Retina (tissue), 1 donor: ENCODE data around the gene KRTAP10-2.
"Not testable (repeated sequence)": the region's sequence is repeated elsewhere in the genome, so short reads cannot be mapped to it uniquely, and the experiment has no call there.

Experiments
- DNase-seq: peaks from one replicate; pipeline ENCODE4 v3.0.0-alpha.2; 2016

The KRTAP10-2 gene, protein sequence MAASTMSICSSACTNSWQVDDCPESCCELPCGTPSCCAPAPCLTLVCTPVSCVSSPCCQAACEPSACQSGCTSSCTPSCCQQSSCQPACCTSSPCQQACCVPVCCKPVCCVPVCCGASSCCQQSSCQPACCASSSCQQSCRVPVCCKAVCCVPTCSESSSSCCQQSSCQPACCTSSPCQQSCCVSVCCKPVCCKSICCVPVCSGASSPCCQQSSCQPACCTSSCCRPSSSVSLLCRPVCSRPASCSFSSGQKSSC

DNA sequence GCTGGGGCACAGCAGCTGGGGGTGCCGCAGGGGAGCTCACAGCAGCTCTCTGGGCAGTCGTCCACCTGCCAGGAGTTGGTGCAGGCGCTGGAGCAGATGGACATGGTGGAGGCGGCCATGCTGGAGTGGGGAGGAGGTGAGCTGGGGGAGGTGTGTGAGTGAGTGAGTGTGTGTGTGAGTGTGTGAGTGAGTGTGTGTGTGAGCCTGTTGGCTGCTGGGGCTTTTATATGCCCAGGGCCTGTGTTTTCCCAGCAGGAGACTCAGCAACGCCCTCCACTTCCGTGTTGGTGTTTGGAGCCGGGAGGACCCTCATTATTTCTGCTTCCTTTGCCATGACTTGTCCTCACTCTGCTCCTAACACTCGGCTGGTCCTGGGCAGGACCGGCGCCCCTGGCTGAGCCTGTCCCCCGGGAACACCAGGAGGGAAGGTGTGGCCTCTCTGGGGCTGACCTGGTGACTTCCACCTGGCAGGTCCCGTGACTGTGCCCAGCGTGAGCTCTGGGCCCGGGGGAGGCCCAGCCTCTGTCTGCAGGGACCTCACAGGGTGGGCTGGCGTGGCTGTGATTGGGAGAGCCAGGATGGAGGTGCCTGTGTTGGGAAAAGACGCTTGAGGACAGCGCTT lies at the start of gene KRTAP10-2:
KRTAP10-2 (minus strand) TSS at position 166 of the 622 bp plus-strand sequence; CDS start at position 119, 47 bp downstream.
- DNase-seq = no peak

DNA sequence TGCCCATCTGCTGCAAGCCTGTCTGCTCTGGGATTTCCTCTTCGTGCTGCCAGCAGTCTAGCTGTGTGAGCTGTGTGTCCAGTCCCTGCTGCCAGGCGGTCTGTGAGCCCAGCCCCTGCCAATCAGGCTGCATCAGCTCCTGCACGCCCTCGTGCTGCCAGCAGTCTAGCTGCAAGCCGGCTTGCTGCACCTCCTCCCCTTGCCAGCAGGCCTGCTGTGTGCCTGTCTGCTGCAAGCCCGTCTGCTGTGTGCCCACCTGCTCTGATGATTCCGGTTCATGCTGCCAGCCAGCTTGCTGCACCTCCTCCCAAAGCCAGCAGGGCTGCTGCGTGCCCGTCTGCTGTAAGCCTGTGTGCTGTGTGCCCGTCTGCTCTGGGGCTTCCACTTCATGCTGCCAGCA lies 49.8 kb upstream of the KRTAP10-2 start:
- not testable (repeated sequence) for DNase-seq

DNA sequence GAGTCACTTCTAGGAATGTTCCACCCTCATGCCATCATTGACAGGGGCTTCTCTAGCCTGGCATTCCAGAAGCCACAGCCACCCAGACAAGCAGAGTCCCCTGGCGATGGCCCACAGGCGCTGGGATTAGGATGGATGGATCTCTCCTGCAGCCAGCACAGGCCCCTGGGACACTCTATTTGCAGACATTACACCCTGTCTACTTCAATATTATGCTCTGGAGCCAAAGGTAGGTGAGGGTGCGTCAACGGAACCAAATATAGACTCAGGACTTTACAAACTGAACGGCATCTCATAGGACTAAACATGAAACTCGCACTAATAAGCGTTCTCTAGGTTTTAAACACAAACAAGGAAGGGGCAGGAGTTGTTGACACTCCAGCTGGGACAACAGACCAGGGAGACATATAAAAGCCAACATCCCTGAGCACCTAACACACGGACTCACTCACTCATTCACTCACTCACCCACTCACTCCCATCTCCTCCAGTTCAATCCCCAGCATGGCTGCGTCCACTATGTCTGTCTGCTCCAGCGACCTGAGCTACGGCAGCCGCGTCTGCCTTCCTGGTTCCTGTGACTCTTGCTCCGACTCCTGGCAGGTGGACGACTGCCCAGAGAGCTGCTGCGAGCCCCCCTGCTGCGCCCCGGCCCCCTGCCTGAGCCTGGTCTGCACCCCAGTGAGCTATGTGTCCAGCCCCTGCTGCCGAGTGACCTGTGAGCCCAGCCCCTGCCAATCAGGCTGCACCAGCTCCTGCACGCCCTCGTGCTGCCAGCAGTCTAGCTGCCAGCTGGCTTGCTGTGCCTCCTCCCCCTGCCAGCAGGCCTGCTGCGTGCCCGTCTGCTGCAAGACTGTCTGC lies 49.0 kb upstream of the KRTAP10-2 start, which contains the start of gene KRTAP10-7:
KRTAP10-7 (plus strand) TSS at position 480 of the 861 bp plus-strand sequence; CDS start at position 505, 25 bp downstream.
- DNase-seq = not testable (repeated sequence)

DNA sequence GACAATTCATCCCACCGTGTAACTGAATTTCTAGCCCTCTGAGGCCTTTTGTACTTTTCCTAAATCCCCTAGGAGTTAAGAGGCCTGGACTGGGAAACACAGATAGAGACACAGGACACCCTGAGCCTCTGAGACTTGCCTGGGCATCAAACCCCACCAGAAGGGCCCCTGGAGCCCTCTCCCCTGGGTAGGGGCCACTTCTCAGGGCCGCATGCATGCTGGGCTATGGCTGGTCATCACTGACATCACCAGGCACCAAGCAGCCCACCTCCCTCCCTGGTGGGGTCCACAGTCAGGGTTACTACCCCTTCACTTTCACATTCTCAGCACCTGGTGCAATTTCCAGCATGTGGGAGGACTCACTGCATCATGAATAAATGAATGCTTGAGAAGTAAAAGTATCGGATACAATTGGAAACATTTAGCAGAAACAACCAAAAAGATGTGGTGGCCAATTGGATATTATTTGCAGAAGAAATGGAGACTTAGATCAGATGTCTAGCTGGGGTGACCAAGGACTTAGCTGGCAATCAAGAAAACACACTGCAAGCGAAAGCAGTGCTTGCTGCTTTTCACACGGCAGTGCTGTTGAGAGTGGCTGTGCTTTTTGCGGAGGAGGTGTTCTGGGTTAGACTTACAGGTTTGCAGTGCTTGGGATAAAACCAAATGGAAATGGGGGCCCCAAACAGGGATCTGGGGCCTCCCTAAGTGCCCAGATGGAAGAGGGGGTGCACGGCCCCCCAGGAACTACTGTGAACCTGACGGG lies 48.1 kb upstream of the KRTAP10-2 start:
- no peak for DNase-seq

DNA sequence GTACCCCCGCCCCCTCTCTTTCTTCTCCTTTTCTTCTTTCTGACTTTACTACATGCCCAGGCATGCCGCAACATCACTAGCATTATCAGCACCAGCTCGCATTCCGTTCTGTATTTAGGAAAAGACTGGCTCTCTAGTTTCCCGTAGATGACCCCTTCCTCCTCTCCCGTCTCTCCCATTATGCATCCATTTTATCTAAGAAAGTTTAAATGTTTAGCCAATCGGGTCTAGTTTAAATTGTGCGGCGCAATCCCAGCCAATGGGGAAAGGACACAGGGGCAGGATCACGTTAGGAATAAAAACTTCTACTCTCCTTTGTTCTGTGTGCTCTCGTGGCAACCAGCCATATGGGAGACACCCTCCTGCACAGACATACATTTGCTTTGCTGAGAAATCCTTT lies 46.8 kb upstream of the KRTAP10-2 start:
- no peak for DNase-seq

DNA sequence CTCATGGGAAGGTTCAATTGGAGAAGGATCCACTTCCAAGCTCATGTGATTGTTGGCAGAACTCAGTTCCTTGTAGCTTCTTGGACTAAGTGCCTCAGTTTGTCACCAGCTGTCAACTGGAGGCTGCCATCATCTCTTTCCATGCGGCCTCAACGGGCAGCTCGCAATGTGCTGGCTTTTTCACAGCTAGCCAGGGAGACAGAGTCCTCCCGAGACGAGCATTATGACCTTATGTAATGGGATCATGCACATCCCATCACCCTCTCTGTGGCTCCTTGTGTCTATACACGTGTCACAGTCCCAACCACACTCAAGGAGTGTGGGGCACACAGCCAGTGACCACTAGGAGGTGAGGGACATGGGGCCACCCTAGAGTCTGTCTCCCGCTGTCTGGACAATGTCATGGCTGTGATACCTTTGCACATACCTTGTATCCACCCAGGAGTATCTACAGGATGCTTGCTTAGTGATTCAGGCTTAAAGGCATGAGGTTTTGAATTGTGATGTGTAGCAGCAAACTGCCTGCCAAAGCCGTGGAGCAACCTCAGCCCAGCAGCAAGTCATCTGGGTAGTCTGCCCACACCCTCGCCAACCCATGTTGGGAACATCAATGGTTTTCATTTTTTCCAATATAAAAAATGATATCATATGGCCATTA lies 44.9 kb upstream of the KRTAP10-2 start:
- DNase-seq = no peak

DNA sequence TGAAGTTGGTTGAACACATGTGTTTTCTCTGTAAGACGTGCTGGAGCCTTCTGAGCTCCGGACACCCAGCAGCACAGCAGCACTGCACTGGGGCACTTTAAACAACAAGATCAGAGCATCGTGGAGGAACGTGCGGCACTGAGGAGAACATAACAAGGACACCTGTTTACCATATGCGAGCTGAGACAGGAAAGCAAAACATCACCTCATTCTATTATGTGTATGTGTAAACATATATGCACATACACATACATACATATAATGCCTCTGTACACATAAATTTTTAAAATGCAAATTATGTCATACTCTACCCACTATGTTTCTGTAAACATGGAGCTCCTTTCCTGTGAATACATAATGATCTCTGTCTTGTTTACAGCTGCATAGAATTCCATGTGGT lies 44.2 kb upstream of the KRTAP10-2 start:
- no peak for DNase-seq

DNA sequence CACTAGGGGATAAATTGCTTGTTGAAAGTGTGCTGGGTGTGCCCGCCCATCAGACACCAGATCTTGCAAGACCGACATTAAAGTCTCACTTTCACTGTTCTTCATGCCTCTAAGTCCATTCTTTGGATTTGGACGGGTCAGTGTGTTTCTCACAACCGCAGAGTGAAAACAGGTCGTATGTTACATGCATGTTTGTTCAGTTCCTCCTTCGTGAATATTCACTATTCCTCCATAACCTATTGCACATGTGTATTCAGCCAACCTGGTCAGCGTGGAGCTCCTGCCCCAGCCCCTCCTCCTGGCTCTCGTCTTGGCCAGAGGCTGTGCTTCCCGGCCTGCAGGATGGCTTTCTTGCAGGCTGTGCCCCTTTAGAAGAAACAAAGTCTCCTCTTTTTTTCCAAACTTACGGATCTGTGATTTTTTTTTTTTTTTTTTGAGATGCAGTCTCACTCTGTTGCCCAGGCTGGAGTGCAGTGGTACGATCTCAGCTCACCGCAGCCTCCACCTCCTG lies 43.2 kb upstream of the KRTAP10-2 start:
- no peak for DNase-seq

DNA sequence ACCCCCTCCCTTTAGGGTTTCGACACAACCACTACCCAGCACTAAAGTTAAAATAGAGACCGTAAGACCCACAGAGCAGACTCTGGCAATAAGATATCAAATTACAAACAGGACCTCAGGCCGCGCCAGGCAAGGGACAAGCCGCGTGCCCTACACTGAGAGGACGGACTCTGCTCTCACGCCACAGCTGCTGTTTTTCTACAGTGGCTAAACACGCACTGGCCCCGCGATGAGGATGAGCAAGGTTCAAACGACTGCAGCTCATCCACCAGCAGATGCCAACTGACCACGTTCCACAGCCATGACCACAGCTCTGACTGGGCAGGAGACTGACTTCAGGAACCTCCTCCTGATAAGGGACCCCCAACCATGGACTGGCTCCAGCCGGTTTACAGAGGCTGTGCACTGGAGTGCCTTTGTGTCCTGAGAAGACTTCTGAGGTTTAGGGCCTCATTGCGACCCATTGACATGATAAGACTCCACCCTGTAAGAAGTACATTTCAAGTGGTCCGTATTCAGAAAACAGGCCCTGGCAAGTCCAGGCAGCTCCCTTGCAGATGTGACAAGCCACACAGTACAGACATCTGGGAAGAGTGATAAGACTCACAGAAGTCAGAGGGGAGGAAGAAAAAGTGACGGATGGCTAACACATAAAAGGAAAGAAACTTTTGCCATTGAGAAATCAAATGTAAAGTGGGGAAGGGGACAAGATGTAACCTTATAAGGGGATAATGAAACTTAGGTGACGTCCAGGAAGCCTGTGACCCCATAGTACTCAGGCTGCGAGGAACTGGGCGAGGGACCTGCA lies 42.5 kb upstream of the KRTAP10-2 start:
- DNase-seq = no peak

DNA sequence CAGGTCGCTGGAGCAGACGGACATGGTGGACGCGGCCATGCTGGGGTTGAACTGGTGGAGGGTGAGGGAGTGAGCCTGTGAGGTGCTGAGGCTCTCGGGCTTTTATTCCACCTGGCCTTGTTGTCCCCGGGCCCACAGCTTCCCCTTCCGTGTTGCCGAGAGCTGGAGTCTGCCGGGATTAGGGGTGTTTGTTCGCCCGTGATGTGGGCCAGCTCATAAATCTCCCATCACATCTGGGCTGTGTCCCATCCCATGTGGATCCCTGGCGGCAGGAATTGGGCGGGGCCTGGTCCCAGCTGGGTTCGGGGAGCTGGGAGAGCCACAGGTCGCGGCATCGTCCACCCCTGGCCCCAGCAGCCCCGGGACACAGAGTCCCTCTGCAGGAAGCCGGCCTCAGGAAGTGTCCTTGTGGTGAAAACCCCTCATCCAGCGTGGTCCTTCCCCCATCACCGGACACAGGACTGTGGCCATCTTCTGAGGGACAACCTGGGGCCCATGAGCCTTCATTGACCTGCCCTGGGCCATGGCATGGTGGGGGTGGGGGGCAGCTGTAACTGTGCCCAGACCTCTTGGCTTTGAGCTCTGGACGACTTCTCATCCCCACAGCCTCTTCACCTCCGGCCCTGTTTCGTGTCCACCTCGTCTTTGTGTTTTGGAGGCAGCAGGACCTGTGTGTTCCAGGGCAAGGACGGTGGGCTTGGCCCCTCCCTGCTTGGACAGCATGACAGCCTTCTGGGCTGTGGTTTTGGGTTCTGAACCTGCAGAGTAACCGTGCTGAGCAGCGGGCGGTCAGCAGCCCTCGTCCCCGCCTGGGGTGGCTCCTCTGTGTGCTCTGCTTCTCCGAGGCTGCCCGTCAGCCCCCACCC lies 41.4 kb upstream of the KRTAP10-2 start, which contains the start of gene KRTAP10-6:
KRTAP10-6 (minus strand) TSS at position 60 of the 866 bp plus-strand sequence; CDS start at position 39, 21 bp downstream.
- DNase-seq = no peak

DNA sequence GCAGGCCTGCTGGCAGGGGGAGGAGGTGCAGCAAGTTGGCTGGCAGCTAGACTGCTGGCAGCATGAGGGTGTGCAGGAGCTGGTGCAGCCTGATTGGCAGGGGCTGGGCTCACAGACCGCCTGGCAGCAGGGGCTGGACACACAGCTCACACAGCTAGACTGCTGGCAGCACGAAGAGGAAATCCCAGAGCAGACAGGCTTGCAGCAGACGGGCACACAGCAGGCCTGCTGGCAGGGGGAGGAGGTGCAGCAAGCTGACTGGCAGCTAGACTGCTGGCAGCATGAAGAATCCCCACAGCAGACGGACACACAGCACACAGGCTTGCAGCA lies 40.5 kb upstream of the KRTAP10-2 start:
- DNase-seq = not testable (repeated sequence)

DNA sequence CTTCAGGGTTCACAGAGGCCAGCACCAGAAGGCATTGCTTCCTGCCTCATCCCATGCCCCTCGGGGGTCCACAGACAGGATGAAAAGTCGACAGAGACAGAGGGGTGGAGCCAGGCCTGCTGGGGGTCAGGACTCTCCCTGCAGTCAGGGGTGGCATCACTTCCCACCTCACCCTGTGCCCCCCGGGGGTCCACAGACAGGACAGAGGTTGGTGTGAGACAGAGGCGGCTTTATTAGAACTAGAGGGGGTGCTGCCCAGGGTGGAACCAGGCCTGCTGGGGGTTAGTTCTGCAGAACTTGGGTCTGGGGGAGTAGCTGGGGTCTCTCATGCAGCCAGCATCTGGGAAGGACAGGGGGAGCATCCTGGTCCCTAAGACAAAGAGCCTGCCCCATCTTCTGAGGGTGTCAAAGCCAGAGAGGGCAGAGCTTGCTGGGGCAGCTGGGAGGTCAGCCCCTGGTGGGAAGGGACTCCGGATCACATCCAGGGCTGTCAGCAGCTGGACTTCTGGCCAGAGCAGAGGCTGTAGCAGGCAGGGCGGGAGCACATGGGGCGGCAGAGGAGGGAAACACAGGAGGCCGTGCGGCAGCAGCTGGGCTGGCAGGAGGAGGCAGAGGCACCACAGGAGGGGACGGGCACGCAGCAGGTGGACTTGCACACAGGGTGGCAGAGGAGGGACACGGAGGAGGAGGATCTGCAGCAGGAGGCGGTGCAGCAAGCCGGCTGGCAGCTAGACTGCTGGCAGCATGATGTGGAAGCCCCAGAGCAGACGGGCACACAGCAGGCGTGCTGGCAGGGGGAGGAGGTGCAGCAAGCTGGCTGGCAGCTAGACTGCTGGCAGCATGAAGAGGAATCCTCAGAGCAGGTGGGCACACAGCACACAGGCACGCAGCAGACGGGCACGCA lies 39.8 kb upstream of the KRTAP10-2 start:
- DNase-seq = not testable (repeated sequence)

DNA sequence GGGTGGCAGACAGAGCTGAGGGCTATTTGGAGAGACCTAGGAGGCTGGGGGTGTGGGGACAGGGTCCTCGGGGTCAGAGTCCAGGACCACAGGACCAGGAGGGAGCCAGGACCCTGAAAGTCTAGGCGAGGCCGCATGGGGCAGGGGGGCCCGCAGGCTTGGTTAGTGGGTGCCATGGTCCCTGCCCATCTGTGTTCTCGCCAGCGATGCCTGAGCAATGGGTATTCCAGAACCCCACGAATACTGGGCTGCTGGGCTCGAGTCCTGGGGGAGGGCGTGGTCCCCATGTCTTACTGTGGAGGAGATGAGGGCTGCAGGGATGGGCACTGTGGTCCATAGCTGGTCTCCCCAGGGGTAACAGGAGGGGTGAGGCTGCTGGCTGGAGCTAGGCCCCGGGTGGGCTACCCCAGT lies 39.0 kb upstream of the KRTAP10-2 start:
- DNase-seq = no peak

DNA sequence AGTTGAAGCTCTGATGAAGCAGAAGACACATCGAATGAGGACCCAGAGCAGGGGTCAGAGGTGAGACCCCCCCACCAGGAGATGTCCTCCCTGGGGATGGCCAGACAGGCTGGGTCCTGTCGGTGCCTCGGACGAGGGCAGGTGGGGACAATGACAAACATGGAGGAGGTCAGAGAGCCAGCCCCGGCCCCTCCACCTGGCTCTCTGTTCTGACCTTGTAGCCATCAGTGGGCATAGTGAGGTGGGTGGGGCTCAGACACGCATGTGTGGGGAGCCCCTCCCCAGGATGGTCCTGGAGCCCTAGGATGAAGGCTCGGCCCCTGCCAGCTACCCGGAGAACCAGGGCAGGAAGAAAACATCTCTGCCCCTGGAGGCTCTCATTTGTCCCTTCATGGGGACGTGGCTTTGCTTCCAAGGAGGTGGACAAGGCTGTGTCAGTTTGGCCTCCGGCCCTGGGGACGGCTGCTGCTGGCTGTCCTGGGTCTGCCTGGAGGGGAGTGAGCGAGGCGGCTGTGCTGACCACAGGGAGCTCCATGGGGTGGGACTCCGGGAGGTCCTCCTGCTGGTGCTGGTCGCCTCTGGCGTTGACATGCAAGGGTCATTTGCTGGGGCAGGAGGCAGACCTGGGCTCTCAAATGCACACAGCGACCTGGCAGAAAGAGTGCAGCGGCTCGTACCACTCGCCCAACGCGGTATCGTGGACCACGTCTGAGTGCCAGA lies 38.4 kb upstream of the KRTAP10-2 start:
- DNase-seq = no peak

DNA sequence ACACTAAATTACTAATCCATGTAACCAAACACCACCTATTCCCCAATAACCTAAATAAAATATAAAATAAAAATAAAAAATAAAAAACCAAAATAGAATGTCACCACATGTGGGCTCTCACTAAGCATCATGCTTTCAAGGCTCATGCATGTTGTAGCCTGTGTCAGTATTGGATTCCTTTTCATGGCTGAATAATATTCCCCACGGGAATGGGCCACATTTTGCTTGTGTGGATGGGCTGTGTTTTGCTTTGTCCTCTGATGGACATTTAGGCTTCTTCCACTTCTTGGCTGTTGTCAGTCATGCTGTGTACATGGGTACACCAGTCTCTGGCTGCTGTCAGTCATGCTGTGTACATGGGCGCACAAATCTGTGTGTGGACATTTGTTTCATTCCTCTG lies 37.8 kb upstream of the KRTAP10-2 start:
- DNase-seq = no peak

DNA sequence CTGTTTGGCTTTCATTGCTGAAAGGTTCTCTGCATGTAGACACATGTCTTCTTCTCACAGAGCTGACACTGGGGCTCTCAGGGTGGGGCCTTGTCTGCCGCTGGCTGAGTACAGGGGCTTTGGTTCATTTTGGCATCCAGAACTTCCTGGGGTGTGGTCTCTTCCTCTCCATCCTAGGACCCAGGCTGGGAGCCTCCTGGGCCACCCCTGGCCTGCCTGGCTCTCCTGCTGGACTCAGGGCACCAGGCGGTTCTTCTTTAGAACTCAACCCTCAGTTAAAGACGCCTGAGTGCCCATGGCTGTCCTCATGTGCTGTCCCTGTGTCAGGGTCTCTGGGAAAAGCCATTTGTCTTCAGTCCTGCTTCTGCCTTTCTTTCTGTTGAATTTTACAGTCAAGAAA lies 34.6 kb upstream of the KRTAP10-2 start:
- no peak for DNase-seq

DNA sequence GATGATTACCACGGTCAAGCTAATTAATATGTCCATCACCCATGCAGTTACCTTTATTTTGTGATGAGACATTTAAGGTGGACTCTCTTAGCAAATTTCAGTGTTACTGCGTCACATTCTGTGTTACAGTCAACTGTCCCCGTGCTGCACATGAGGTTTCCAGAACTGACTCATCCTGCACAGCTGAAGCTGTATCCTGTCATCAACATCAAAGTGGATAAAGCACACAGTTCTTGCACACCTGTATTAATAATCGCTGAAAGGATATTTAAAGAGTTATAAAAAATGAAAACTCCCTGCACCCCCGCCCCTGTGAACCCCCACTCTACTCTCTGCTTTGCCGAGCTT lies 32.5 kb upstream of the KRTAP10-2 start:
- no peak for DNase-seq

DNA sequence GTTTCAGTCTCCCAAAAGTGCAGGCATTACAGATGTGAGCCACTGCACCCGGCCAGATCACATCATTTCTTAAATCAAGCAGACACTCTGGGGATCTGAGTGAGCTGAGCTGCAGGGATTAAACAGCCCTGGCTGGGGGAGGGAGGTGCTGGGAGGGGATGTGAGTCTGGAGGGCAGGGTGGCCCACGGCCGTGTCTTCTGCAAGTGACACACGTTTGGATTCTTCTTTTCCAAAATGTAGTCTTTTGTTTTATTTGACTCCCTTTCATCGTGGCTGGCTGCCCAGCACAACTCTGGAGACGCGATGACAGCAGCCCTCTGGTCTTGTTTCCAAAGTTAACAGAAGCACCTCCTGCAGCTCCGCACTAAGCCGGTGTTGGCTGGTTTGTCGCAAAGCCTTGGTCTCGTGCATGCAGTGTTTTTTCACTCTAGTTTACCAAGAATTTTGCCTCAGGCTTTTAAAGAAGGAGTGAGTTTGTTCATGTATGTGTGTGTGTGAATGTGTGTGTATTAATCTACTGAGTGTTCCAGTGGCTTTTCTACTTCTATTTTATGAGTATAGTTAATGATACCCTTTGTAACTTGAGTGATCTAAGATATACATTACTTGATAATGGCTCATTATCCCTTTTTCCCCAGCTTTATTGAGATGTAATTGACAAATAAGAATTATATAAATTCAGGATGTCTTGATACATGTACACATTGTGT lies 31.9 kb upstream of the KRTAP10-2 start:
- DNase-seq = no peak
